GM21737 (cell line): Measurements from ENCODE around the gene MAP3K10.
A peak's percentile ranks its signal among the peaks of the same experiment; 100 is the strongest.
"Not testable (repeated sequence)": the region's sequence is repeated elsewhere in the genome, so short reads cannot be mapped to it uniquely, and the experiment has no call there.

Source experiments
- ATAC-seq: cut with Tn5 transposase; IDR thresholded peaks from one replicate; pipeline ENCODE4 v1.9.1; 2021; ENCODE audit warnings: mild to moderate bottlenecking, moderate library complexity; ENCODE audit not compliant: unreplicated experiment

Gene MAP3K10

GRCh38 chr19:40190891-40191835 is at the start of gene MAP3K10:
Gene MAP3K10, plus strand, starts transcription at chr19:40191426. Its CDS starts 606 bp downstream, at chr19:40192032.
- peak; percentile 81 for ATAC-seq

GRCh38 chr19:40141551-40141950 is 49.7 kb upstream of the MAP3K10 start:
- no peak for ATAC-seq

GRCh38 chr19:40143612-40144011 is 47.6 kb upstream of the MAP3K10 start:
- ATAC-seq = peak; percentile 64

GRCh38 chr19:40144151-40144550 is 47.1 kb upstream of the MAP3K10 start:
- ATAC-seq = no peak

GRCh38 chr19:40144947-40145748 is 46.1 kb upstream of the MAP3K10 start:
- no peak for ATAC-seq

GRCh38 chr19:40145749-40146029 is 45.5 kb upstream of the MAP3K10 start:
- ATAC-seq = not testable (repeated sequence)

GRCh38 chr19:40147338-40147692 is 43.9 kb upstream of the MAP3K10 start:
- ATAC-seq = no peak

- ATAC-seq = no peak
Measured at GRCh38 chr19:40147693-40148347, 43.4 kb upstream of the MAP3K10 start.

GRCh38 chr19:40149501-40149900 is 41.7 kb upstream of the MAP3K10 start:
- no peak for ATAC-seq

GRCh38 chr19:40150170-40150569 is 41.1 kb upstream of the MAP3K10 start:
- no peak for ATAC-seq

- ATAC-seq = no peak
Measured at GRCh38 chr19:40154121-40154680, 37.0 kb upstream of the MAP3K10 start.

- no peak for ATAC-seq
Measured at GRCh38 chr19:40155749-40156265, 35.4 kb upstream of the MAP3K10 start.

- no peak for ATAC-seq
Measured at GRCh38 chr19:40157059-40157458, 34.2 kb upstream of the MAP3K10 start.

GRCh38 chr19:40159744-40160143 is 31.5 kb upstream of the MAP3K10 start:
- no peak for ATAC-seq

- no peak for ATAC-seq
Measured at GRCh38 chr19:40162104-40162503, 29.1 kb upstream of the MAP3K10 start.

- ATAC-seq = no peak
Measured at GRCh38 chr19:40163541-40164129, 27.6 kb upstream of the MAP3K10 start.

GRCh38 chr19:40165362-40165937 is 25.8 kb upstream of the MAP3K10 start:
- no peak for ATAC-seq

- ATAC-seq = not testable (repeated sequence)
Measured at GRCh38 chr19:40169482-40170302, 21.5 kb upstream of the MAP3K10 start.

GRCh38 chr19:40170303-40170989 is 20.8 kb upstream of the MAP3K10 start:
- not testable (repeated sequence) for ATAC-seq
